Natural killer cell (primary cell): ENCODE measurements around the gene ARHGAP40. TPM values are rescaled to one million over a fixed set of nuclear protein-coding genes. Genes with fewer than 3 reads are reported as not detected.

Experiments
- ATAC-seq, 3 donors: fragments of 150-1000 bp in 2 of 3; fragments of 200-7000 bp in 1 of 3; cut with Tn5 transposase; 1 replicate in 1 of 3; 2 replicates in 2 of 3; pipeline ENCODE4 v1.10.0; 2021; ENCODE audit warnings: mild to moderate bottlenecking in 2 of 3, moderate library complexity in 2 of 3
- DNase-seq, 2 donors: peaks; one replicate each; pipeline versions ENCODE4 v3.0.0 to v3.0.0-alpha.2; 2013 to 2021; ENCODE audit warnings: mixed read lengths in 1 of 2
- H3K27ac ChIP-seq: one replicate; pipeline ENCODE4 v1.5.1; 2013; ENCODE audit warnings: mild to moderate bottlenecking, low read length
- H3K27me3 ChIP-seq: one replicate; pipeline ENCODE4 v1.6.1; 2013; ENCODE audit warnings: low read length; ENCODE audit not compliant: control insufficient read depth, insufficient read depth
- H3K36me3 ChIP-seq: one replicate; pipeline ENCODE4 v1.6.1; 2013; ENCODE audit warnings: low read length; ENCODE audit not compliant: control insufficient read depth, insufficient read depth
- H3K4me1 ChIP-seq: one replicate; pipeline ENCODE4 v1.6.1; 2013; ENCODE audit warnings: low read length; ENCODE audit not compliant: control insufficient read depth, insufficient read depth
- H3K4me3 ChIP-seq: one replicate; pipeline ENCODE4 v1.5.1; 2013; ENCODE audit warnings: low read length
- H3K9me3 ChIP-seq: one replicate; pipeline ENCODE4 v1.6.1; 2013; ENCODE audit warnings: low read length; ENCODE audit not compliant: control insufficient read depth, insufficient read depth
- H3K27ac Mint-ChIP-seq, 2 donors: one replicate each; pipeline ENCODE4 v1.8.0; 2022; ENCODE audit warnings: mild to moderate bottlenecking in 2 of 2, mixed read lengths in 2 of 2, moderate library complexity in 1 of 2
- H3K27me3 Mint-ChIP-seq, 2 donors: one replicate each; pipeline ENCODE4 v1.8.0; 2022; ENCODE audit warnings: low read depth in 2 of 2, mixed read lengths in 2 of 2
- H3K36me3 Mint-ChIP-seq: one replicate; pipeline ENCODE4 v1.8.0; 2022; ENCODE audit warnings: mixed read lengths
- H3K4me1 Mint-ChIP-seq, 2 donors: one replicate each; pipeline ENCODE4 v1.8.0; 2022; ENCODE audit warnings: mixed read lengths in 2 of 2
- H3K4me3 Mint-ChIP-seq: one replicate; pipeline ENCODE4 v1.8.0; 2022; ENCODE audit warnings: mild to moderate bottlenecking, moderate library complexity, mixed read lengths
- H3K9me3 Mint-ChIP-seq, 2 donors: one replicate each; pipeline ENCODE4 v1.8.0; 2022; ENCODE audit warnings: mixed read lengths in 2 of 2
- CTCF ChIP-seq: fragments of 200-600 bp; IDR thresholded peaks from one replicate; pipeline ENCODE4 v1.8.0; 2022; ENCODE audit warnings: antibody characterized with exemption
- WGBS: methylation state at CpG from one replicate; pipeline ENCODE4 v1.1.7; 2013; ENCODE audit warnings: missing lambda C conversion rate; ENCODE audit not compliant: insufficient coverage; 5-methylcytosine and 5-hydroxymethylcytosine counted together
- intact Hi-C: fragments of 100-400 bp; cut with micrococcal nuclease; formaldehyde crosslinking; loops from one replicate; pipeline ENCODE4 v1.14.2; 2022
- total RNA-seq, 4 donors: library from RNA; stranded (reverse); fragments of 120-200 nt in 1 of 4; gene quantifications; one replicate each; pipeline versions ENCODE4 v1.2.3 to v1.2.4, GENCODE V29; 2013 to 2022

The ARHGAP40 gene
- total RNA-seq, 3 donors from 2014 or later (not counting 1 experiment from before 2014, with no cell fraction given), result not detected

GRCh38 chr20:38599410-38599882 lies 2.2 kb upstream of the ARHGAP40 start:
- TF ChIP-seq CTCF, result no peak
- Mint-ChIP-seq H3K36me3 (no peaks in the 10 kb centered on the region), H3K9me3 (no peaks in the 10 kb centered on the region), H3K27me3 (peaks cover 42 to 50% of the 10 kb centered on the region in 2 donors), H3K4me3 (no peak overlapping the region), H3K4me1 (peaks cover 5 to 11% of the 10 kb centered on the region in 2 donors), H3K27ac (no peak overlapping the region)
- H3K36me3 ChIP-seq, result no peaks in the 10 kb centered on the region
- DNase-seq (no peak), ATAC-seq (no peak)
- H3K27ac ChIP-seq, result no peak overlapping the region
- no peaks in the 10 kb centered on the region for H3K4me1 ChIP-seq
- H3K27me3 ChIP-seq, result peaks cover 24% of the 10 kb centered on the region
- intact Hi-C loops, result no loop called here
- no peaks in the 10 kb centered on the region for H3K9me3 ChIP-seq
- 87% methylated on average over 9 of the region's 9 CpGs for WGBS
- H3K4me3 ChIP-seq, result no peak overlapping the region

- intact Hi-C loops, result no loop called here
- peaks cover 44 to 53% of the 10 kb centered on the region in 2 donors for H3K27me3 Mint-ChIP-seq
- Histone ChIP-seq H3K9me3 (no peaks in the 10 kb centered on the region), H3K27ac (no peak overlapping the region), H3K27me3 (peaks cover 24% of the 10 kb centered on the region), H3K4me3 (no peak overlapping the region), H3K4me1 (no peaks in the 10 kb centered on the region), H3K36me3 (no peaks in the 10 kb centered on the region)
- no peak overlapping the region for H3K27ac Mint-ChIP-seq
- 96% methylated on average over 1 of the region's 1 CpG for WGBS
- H3K4me3 Mint-ChIP-seq, result no peak overlapping the region
- DNase-seq (no peak), ATAC-seq (no peak)
- H3K4me1 Mint-ChIP-seq, result peaks cover 5 to 11% of the 10 kb centered on the region in 2 donors
- no peaks in the 10 kb centered on the region for H3K36me3 Mint-ChIP-seq
- H3K9me3 Mint-ChIP-seq, result no peaks in the 10 kb centered on the region
- TF ChIP-seq CTCF, result no peak
These were observed 1.6 kb upstream of the ARHGAP40 start for GRCh38 chr20:38600057-38600456.

GRCh38 chr20:38602185-38602581 lies 574 bp downstream of the ARHGAP40 start:
- Histone ChIP-seq H3K4me1 (no peaks in the 10 kb centered on the region), H3K9me3 (no peaks in the 10 kb centered on the region), H3K27ac (no peak overlapping the region), H3K36me3 (no peaks in the 10 kb centered on the region), H3K27me3 (peaks cover 24% of the 10 kb centered on the region), H3K4me3 (no peak overlapping the region)
- 21% methylated on average over 5 of the region's 5 CpGs for WGBS
- Mint-ChIP-seq H3K36me3 (no peaks in the 10 kb centered on the region), H3K9me3 (no peaks in the 10 kb centered on the region), H3K4me3 (no peak overlapping the region), H3K27ac (no peak overlapping the region), H3K4me1 (peaks cover 5 to 11% of the 10 kb centered on the region in 2 donors), H3K27me3 (peaks cover 41 to 61% of the 10 kb centered on the region in 2 donors)
- ATAC-seq (no peak), DNase-seq (no peak)
- intact Hi-C loops, result no loop called here
- no peak for TF ChIP-seq CTCF

GRCh38 chr20:38603286-38603685 lies 1.7 kb downstream of the ARHGAP40 start:
- 83% methylated on average over 3 of the region's 3 CpGs for WGBS
- Mint-ChIP-seq H3K27ac (no peak overlapping the region), H3K4me1 (peaks cover 5 to 11% of the 10 kb centered on the region in 2 donors), H3K4me3 (no peak overlapping the region), H3K27me3 (peaks cover 37 to 60% of the 10 kb centered on the region in 2 donors), H3K36me3 (no peaks in the 10 kb centered on the region), H3K9me3 (no peaks in the 10 kb centered on the region)
- Histone ChIP-seq H3K27ac (no peak overlapping the region), H3K9me3 (no peaks in the 10 kb centered on the region), H3K4me3 (no peak overlapping the region), H3K36me3 (no peaks in the 10 kb centered on the region), H3K4me1 (no peaks in the 10 kb centered on the region), H3K27me3 (peaks cover 24% of the 10 kb centered on the region)
- ATAC-seq, result no peak
- intact Hi-C loops, result no loop called here
- TF ChIP-seq CTCF, result no peak
- DNase-seq, result no peak
